HepG2 (cell line): ENCODE measurements around the gene MYOZ1. TPM values are rescaled to one million over a fixed set of nuclear protein-coding genes. Genes with fewer than 3 reads are reported as not detected.

Experiments used
- ARHGAP35 ChIP-seq: sonication (generic); formaldehyde crosslinking; IDR thresholded peaks from 2 replicates; pipeline ENCODE4 v1.9.0; 2022; ENCODE audit warnings: mild to moderate bottlenecking, inconsistent platforms, moderate library complexity, missing genetic modification reagents, borderline replicate concordance
- ATF2 ChIP-seq: sonication (generic); formaldehyde crosslinking; IDR thresholded peaks from 2 replicates; pipeline ENCODE4 v1.4.0; 2020; ENCODE audit warnings: missing genetic modification reagents
- FOSL1 ChIP-seq: sonication (generic); formaldehyde crosslinking; IDR thresholded peaks from 2 replicates; pipeline ENCODE4 v1.9.0; 2021; ENCODE audit warnings: missing genetic modification reagents, borderline replicate concordance
- GPN1 ChIP-seq: sonication (generic); formaldehyde crosslinking; IDR thresholded peaks from 2 replicates; pipeline ENCODE4 v1.5.1; 2020; ENCODE audit warnings: missing genetic modification reagents, borderline replicate concordance
- HBP1 ChIP-seq: IDR thresholded peaks from 2 replicates; pipeline ENCODE4 v1.6.1; 2016; ENCODE audit warnings: low read depth, control low read depth
- HDAC1 ChIP-seq: sonication (generic); formaldehyde crosslinking; IDR thresholded peaks from 2 replicates; pipeline ENCODE4 v1.5.1; 2020; ENCODE audit warnings: mild to moderate bottlenecking, missing genetic modification reagents
- HMG20B ChIP-seq: conservative IDR thresholded peaks from 2 replicates; pipeline ENCODE4 v1.6.1; 2016; ENCODE audit warnings: missing genetic modification reagents, missing compliant biosample characterization
- JARID2 ChIP-seq: sonication (generic); formaldehyde crosslinking; IDR thresholded peaks from 2 replicates; pipeline ENCODE4 v1.8.1; 2023; ENCODE audit warnings: missing genetic modification reagents, inconsistent platforms; ENCODE audit not compliant: insufficient replicate concordance
- TBX3 ChIP-seq: fragments of 450-650 bp; IDR thresholded peaks from 2 replicates; pipeline ENCODE4 v1.6.1; 2017; ENCODE audit warnings: antibody characterized with exemption, mild to moderate bottlenecking, inconsistent platforms, borderline replicate concordance
- TCF7 ChIP-seq: sonication (generic); IDR thresholded peaks from 2 replicates; pipeline ENCODE4 v1.6.1; 2016; ENCODE audit warnings: antibody characterized with exemption, low read depth
- TEAD3 ChIP-seq: optimal IDR thresholded peaks from 2 replicates; pipeline ENCODE3; 2016; ENCODE audit warnings: borderline replicate concordance
- THAP11 ChIP-seq: IDR thresholded peaks from 2 replicates; pipeline ENCODE4 v1.6.1; 2016; ENCODE audit warnings: missing biosample characterization, missing genetic modification reagents
- ZFP37 ChIP-seq: sonication (generic); formaldehyde crosslinking; IDR thresholded peaks from 2 replicates; pipeline ENCODE4 v1.4.0; 2020; ENCODE audit warnings: missing genetic modification reagents, borderline replicate concordance
- ZNF44 ChIP-seq: sonication (generic); formaldehyde crosslinking; IDR thresholded peaks from 2 replicates; pipeline ENCODE4 v1.5.1; 2020; ENCODE audit warnings: mild to moderate bottlenecking, missing genetic modification reagents
- ZNF615 ChIP-seq: sonication (generic); formaldehyde crosslinking; IDR thresholded peaks from 2 replicates; pipeline ENCODE4 v1.5.0; 2020; ENCODE audit warnings: mild to moderate bottlenecking, missing genetic modification reagents, borderline replicate concordance
- ZNF660 ChIP-seq: sonication (generic); formaldehyde crosslinking; IDR thresholded peaks from 2 replicates; pipeline ENCODE4 v1.5.1; 2020; ENCODE audit warnings: mild to moderate bottlenecking, low read depth, missing genetic modification reagents, borderline replicate concordance
- ZNF773 ChIP-seq: sonication (generic); formaldehyde crosslinking; IDR thresholded peaks from 2 replicates; pipeline ENCODE4 v1.4.0; 2020; ENCODE audit warnings: missing genetic modification reagents, borderline replicate concordance
- ZSCAN12 ChIP-seq: sonication (generic); formaldehyde crosslinking; IDR thresholded peaks from 2 replicates; pipeline ENCODE4 v1.9.0; 2021; ENCODE audit warnings: mild to moderate bottlenecking, missing genetic modification reagents
- polyA plus RNA-seq, 8 experiments: library from polyadenylated mRNA; depleted of rRNA in 3 of 8; stranded (reverse) in 7 of 8; unstranded in 1 of 8; fragments of >200 nt; fragmentation: Illumina TruSeq in 4 of 8; extraction: Trizol in 4 of 8; gene quantifications; 2 replicates each; pipeline versions ENCODE4 v1.2.1 to v1.2.3, GENCODE V29; 2011 to 2016; ENCODE audit warnings: low read depth in 4 of 8, missing spikeins in 1 of 8, mixed read lengths in 1 of 8; ENCODE audit not compliant: insufficient read depth in 1 of 8
- total RNA-seq, 5 experiments: library from RNA; depleted of rRNA; stranded (reverse); fragments of >200 nt; fragmentation: Illumina TruSeq; extraction: Trizol; gene quantifications; 2 replicates each; pipeline ENCODE4 v1.2.3, GENCODE V29; 2016; ENCODE audit warnings: low read depth in 1 of 5
- TF ChIP-seq, protein P1 (sequence below), 2 experiments: fragments of 450-650 bp in 1 of 2; sonication (generic) in 1 of 2; formaldehyde crosslinking in 1 of 2; IDR thresholded peaks; 2 replicates each; pipeline versions ENCODE4 v1.6.1 to v1.8.0; 2016 to 2022; ENCODE audit warnings: antibody characterized with exemption in 1 of 2, mild to moderate bottlenecking in 1 of 2, missing genetic modification reagents in 1 of 2

Gene MYOZ1
- total and polyA plus RNA-seq, 2 of the 13 experiments (the other 11 are each of a cell fraction or from before 2014, with no cell fraction given), result not detected

- TF ChIP-seq, protein P1, sequence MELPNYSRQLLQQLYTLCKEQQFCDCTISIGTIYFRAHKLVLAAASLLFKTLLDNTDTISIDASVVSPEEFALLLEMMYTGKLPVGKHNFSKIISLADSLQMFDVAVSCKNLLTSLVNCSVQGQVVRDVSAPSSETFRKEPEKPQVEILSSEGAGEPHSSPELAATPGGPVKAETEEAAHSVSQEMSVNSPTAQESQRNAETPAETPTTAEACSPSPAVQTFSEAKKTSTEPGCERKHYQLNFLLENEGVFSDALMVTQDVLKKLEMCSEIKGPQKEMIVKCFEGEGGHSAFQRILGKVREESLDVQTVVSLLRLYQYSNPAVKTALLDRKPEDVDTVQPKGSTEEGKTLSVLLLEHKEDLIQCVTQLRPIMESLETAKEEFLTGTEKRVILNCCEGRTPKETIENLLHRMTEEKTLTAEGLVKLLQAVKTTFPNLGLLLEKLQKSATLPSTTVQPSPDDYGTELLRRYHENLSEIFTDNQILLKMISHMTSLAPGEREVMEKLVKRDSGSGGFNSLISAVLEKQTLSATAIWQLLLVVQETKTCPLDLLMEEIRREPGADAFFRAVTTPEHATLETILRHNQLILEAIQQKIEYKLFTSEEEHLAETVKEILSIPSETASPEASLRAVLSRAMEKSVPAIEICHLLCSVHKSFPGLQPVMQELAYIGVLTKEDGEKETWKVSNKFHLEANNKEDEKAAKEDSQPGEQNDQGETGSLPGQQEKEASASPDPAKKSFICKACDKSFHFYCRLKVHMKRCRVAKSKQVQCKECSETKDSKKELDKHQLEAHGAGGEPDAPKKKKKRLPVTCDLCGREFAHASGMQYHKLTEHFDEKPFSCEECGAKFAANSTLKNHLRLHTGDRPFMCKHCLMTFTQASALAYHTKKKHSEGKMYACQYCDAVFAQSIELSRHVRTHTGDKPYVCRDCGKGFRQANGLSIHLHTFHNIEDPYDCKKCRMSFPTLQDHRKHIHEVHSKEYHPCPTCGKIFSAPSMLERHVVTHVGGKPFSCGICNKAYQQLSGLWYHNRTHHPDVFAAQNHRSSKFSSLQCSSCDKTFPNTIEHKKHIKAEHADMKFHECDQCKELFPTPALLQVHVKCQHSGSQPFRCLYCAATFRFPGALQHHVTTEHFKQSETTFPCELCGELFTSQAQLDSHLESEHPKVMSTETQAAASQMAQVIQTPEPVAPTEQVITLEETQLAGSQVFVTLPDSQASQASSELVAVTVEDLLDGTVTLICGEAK (IDR thresholded peaks at IDR 0.05), result no peak
- TF ChIP-seq, protein P1 (CRISPR knock-in tag; IDR thresholded peaks at IDR 0.05), result no peak
- TF ChIP-seq TCF7 (peak; percentile 67), ZSCAN12 (CRISPR knock-in tag) (no peak), THAP11 (CRISPR knock-in tag) (peak; percentile 56; the same call in 1 of the 2 replicates), HDAC1 (CRISPR knock-in tag) (peak; percentile 44; the same call in 1 of the 2 replicates), ATF2 (peak; percentile 95), HMG20B (CRISPR knock-in tag) (peak; percentile 68), TBX3 (peak; percentile 30; the same call in 1 of the 2 replicates), HBP1 (no peak), ZNF615 (CRISPR knock-in tag) (no peak), ZNF660 (CRISPR knock-in tag) (no peak), ZNF44 (CRISPR knock-in tag) (no peak), JARID2 (CRISPR knock-in tag) (no peak), FOSL1 (no peak), ZFP37 (CRISPR knock-in tag) (no peak), TEAD3 (CRISPR knock-in tag) (peak; percentile 41), ARHGAP35 (no peak), GPN1 (no peak), ZNF773 (CRISPR knock-in tag) (no peak)
Observed at GRCh38 chr10:73586583-73586984, 54.7 kb downstream of the MYOZ1 start (continued).
